ENCODE data around the gene CD22.

DNA sequence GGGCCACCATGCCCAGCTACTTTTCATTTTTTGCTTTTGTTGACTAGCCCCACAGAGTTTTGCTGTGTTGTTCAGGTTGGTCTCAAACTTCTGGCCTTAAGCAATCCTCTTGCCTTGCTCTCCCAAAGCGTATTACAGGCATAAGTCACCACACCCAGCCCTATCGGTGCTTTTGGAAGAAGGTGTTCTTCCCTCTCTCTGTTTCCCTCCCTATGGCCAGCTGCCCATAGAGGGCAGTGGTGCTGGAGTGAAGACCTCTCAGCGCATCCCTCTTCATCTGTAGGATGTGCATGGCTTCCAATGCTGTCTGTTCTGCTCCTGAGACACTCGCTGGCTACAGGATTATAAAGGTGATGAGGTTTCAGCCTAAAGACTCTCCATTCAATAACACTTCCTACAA is 1.3 kb upstream of the CD22 start:
- TF ChIP-seq POLR2AphosphoS5 (IDR thresholded peaks at IDR 0.05) (no peak), POLR2A (IDR thresholded peaks at IDR 0.05) (no peak)

Data from prostate gland (tissue), 1 donor.